Skin of body (tissue), 2 donors: ENCODE results near the gene STRN3. TPM values are rescaled to one million over a fixed set of nuclear protein-coding genes. Genes with fewer than 3 reads are reported as not detected.
"Not testable (repeated sequence)": the region's sequence is repeated elsewhere in the genome, so short reads cannot be mapped to it uniquely, and the experiment has no call there.

Experiments used
- DNase-seq: peaks from one replicate; lab custom pipeline; 2025; lab: John Stamatoyannopoulos, UW
- total RNA-seq: library from RNA; depleted of rRNA; stranded (reverse); fragments of >200 nt; gene quantifications from one replicate; pipeline ENCODE4 v1.2.3, GENCODE V29; 2014

The STRN3 gene
- total RNA-seq, result 60.6 TPM

DNA sequence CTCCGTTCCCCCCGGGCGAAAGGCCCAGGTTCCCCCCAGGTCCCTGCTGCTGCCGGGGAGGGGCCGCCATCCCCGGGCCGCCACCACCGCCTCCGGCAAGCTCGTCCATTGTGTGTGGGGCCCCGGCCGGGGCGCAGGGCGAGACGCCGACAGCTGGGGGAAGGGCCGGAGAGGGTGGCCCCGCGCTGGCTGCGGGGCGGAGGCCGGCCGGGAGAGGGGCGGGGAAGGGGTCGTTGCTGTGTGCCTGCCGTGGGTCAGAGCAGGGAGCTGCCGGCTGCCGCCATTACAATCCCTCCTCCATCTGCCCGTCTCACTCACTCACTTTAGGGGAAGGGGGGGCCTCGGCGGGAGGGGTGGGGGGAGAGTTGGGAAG lies at the start of gene STRN3:
Gene STRN3 (minus strand): TSS at position 303 of the 373 bp plus-strand sequence. CDS start 194 bp downstream, at position 109.
- DNase-seq, result no peak

DNA sequence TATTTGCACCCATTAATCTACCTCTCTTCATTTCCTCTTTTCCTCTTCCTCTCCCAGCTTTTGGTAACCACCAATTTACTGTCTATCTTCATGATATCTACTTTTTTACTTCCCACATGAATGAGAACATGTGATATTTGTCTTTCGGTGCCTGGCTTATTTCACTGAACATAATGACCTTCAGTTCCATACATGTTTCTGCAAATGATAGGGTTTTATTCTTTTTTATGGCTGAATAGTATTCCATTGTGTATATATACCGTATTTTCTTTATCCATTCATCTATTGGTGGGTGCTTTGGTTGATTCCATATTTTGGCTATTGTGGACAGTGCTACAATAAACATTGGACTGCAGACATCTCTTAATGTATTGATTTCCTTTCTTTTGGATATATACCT lies 49.0 kb upstream of the STRN3 start:
- no peak for DNase-seq

DNA sequence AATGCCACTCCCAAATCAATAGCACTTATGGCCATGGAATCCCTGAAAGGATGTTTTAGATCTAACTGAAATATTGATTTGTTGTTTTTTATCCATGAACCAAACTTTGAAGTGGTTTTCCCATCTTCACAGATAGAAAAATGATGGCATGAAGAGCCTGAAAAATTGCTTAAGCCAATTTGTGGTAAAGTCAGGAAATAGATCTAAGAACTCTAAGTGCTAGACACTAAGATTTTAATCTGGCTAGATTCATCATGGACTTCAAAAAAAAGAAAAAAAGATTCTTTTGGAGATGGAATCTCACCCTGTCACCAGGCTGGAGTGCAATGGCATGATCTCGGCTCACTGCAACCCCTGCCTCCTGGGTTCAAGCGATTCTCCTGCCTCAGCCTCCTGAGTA lies 45.0 kb upstream of the STRN3 start:
- DNase-seq, result no peak

DNA sequence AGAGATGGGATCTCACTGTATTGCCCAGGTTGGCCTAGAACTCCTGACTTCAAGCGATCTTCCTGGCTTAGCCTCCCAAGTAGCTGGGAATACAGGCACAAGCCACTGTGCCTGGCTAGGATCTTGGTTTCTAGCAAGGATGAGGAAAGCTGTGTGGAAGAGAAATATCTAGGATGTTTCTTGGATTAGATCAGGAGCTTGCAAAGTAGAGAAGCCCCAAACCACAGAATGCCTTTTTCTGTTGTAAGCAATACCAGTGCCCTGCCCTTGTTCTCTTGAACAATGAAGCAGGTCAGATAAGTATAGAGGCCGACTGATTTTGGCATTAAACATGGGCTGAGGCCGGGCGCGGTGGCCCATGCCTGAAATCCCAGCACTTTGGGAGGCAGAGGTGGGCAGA lies 44.3 kb upstream of the STRN3 start:
- DNase-seq, result no peak

GRCh38 chr14:31069343-31069742 lies 43.2 kb upstream of the STRN3 start:
- DNase-seq, result no peak

GRCh38 chr14:31068235-31068634 lies 42.1 kb upstream of the STRN3 start:
- DNase-seq, result no peak

DNA sequence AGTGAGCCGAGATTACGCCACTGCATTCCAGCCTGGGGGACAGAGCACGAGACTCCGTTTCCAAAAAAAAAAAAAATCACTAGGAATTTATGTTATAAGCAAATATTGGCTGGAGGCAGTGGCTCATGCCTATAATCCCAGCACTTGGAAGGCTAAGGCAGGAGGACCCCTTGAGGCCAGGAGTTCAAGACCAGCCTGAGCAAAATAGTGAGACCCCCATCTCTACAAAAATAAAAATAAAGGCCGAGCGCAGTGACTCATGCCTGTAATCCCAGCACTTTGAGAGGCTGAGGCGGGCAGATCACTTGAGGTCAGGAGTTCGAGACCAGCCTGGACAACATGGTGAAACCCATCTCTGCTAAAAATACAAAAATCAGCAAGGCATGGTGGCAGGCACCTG lies 36.7 kb upstream of the STRN3 start:
- DNase-seq, result not testable (repeated sequence)

GRCh38 chr14:31060253-31060875 lies 34.2 kb upstream of the STRN3 start:
- no peak for DNase-seq

- DNase-seq, result no peak
These were observed 33.2 kb upstream of the STRN3 start for GRCh38 chr14:31059152-31059924.

DNA sequence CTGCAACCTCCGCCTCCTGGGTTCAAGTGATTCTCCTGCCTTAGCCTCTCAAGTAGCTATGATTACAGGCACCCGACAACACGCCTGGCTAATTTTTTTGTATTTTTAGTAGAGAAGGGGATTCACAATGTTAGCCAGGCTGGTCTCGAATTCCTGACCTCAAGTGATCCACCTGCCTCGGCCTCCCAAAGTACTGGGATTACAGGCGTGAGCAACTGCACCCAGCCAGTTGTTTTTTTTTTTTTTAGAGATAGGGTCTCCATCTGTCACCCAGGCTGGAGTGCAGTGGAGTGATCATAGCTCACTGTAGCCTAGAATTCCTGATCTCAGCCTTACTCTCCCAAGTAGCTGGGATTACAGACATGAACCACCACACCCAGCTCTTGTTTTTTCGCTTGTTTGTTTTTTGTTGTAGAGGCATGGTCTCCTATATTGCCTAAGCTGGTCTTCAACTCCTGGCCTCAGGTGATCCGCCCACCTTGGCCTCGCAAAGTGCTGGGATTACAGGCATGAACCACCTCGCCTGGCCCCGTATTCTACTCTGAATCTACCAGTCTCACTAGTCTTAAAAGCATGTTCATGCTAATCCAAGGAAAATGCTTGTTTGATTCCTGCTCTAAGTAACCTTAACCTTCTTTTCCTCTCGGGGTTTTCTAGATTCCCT lies 31.7 kb upstream of the STRN3 start:
- DNase-seq, result no peak

DNA sequence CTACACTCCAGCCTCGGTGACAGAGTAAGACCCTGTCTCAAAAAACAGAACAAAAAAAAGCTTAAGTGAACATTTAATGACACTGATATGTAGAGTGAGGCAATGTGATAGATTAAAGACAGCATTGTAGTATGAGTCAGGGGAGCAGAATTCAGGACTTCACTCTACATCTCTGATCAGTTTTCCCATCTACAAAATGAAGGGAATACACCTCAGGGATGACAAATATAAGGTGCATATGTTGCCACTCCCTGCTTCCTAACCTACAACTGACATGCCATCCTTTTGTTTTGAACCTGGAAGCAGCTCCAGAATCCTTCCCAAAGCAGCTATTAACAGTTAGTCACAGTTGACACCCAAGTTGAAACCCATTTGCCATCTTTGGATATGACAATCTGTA lies 30.9 kb upstream of the STRN3 start:
- DNase-seq, result no peak

- not testable (repeated sequence) for DNase-seq
These were observed 26.9 kb upstream of the STRN3 start for GRCh38 chr14:31052905-31053586.

DNA sequence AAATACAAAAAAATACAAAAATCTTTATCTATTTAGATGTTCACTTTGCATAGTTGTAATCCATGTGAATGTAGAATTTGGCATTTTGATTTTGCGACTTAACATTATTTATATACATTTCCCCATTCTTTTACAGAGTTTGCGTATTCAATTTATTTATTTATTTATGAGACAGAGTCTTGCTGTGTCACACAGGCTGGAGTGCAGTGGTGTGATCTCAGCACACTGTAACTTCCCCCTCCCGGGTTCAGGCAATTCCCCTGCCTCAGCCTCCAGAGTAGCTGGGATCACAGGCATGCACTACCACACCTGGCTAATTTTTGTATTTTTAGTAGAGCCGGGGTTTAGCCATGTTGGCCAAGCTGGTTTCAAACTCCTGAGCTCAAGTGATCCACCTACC lies 25.3 kb upstream of the STRN3 start:
- DNase-seq, result no peak

DNA sequence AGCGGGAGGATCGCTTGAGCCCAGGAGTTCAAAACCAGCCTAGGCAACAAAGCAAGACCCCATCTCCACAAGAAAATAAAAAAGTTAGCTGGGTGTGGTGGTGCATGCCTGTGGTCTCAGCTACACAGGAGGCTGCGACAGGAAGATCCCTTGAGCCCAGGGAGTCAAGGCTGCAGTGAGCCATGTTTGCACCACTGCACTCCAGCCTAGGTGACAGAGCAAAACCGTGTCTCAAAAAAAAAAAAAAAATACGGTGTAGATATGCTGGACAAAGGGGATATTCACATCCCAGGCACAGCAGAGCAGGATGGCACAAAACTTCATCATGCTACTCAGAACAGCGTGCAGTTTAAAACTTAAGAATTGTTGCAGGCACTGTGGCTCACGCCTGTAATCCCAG lies 24.8 kb upstream of the STRN3 start:
- no peak for DNase-seq

GRCh38 chr14:31047503-31047902 lies 21.3 kb upstream of the STRN3 start:
- DNase-seq, result no peak

DNA sequence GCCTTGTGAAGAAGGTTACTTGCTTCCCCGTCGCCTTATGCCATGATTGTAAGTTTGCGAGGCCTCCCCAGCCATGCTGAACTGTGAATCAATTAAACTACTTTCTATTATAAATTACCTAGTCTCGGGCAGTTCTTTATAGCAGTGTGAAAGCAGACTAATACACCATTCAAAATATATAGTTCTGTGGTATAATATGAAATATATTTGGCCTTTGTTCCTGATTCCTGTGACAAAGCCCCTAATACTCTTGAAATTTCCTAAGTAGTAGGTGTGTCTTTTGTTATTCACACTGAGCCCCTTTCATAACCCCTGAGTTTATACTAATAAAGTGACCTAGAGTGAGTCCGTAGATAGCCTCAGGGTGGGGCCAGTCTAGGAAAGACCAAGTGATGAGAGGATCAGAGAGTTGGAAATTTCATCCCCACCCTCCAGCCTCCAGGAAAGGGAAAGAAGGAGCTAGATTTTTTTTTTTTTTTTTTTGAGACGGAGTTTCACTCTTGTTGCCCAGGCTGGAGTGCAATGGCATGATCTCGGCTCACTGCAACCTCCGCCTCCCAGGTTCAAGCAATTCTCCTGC lies 19.4 kb upstream of the STRN3 start:
- DNase-seq, result no peak

- no peak for DNase-seq
These were observed 17.2 kb upstream of the STRN3 start for GRCh38 chr14:31043379-31043778.

DNA sequence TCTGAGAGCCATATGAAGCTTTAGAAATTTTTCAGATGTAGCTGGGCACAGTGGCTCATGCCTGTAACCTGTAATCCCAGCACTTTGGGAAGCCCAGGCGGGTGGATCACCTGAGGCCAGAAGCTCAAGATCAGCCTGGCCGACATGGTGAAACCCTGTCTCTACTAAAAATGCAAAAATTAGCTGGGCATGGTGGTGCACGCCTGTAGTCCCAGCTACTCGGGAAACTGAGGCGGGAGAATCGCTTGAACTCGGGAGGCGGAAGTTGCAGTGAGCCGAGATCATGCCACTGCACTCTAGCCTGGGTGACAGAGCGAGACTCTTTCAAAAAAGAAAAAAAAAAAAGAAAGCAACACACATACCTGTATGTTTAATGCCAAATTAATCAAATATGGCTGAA lies 16.7 kb upstream of the STRN3 start:
- DNase-seq, result not testable (repeated sequence)

- no peak for DNase-seq
These were observed 16.1 kb upstream of the STRN3 start for GRCh38 chr14:31042300-31042699.

DNA sequence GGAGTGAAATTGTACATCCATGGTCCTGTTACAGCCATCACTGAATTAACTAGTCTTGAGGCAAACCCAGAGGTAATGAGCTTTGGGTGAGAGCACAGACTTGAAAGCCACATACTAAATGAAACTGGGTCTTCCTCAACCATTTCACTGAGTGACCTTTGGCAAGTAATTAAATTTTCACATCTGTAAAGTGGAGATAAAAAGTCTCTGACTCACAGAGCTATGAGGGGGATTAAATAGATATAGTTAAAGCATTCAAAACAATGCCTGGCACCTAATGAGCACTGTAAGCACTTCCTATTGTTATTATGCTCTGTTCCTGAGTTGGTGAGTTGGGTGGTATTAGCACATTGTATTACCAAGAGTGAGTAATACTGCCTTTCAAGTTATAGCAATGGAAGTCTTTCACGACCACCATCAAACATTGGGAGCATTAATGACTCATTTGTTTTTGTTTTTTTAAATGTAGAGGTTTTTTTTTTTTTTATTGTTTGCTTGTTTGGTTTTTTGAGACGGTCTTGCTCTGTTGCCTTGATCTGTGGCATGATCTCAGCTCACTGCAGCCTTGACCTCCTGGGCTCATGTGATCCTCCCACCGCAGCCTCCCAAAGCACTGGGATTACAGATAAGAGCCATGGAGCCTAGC lies 12.5 kb upstream of the STRN3 start:
- DNase-seq, result no peak

GRCh38 chr14:31037709-31038221 lies 11.6 kb upstream of the STRN3 start:
- no peak for DNase-seq
